Posterior cingulate gyrus (tissue), 11 donors: Measurements from ENCODE around the gene CCDC93.
A peak's percentile ranks its signal among the peaks of the same experiment; 100 is the strongest.

Experiments
- DNase-seq, 10 donors: peaks; one replicate each; pipeline versions ENCODE4 v3.0.0 to v3.0.0-alpha.2; 2020 to 2021; ENCODE audit warnings: mixed read lengths in 3 of 10
- intact Hi-C: fragments of 100-400 bp; cut with DNase I; formaldehyde crosslinking; loops from one replicate; pipeline ENCODE4 v1.15.1; 2023

CCDC93 gene

DNA sequence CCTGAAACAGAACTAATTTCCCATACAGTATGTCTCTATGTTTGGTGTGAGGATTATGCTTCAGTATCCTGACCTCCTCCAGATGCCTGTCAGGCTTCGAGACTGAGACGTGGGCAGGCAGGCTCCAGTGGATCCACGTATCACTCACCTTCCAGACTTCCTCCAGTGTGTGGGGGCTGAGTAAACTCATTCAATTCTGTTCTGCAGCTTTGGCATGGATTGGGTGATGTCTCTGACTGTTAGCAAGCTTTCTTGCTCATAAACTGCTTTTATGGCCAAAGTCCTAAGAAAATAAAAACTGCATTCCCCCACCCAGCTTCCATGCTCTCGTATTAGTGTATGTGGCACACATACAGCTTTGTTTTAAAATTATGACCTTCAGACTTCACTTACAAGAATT, 53.6 kb downstream of the CCDC93 start:
- intact Hi-C loops, result no loop called here
- DNase-seq, result no peak

DNA sequence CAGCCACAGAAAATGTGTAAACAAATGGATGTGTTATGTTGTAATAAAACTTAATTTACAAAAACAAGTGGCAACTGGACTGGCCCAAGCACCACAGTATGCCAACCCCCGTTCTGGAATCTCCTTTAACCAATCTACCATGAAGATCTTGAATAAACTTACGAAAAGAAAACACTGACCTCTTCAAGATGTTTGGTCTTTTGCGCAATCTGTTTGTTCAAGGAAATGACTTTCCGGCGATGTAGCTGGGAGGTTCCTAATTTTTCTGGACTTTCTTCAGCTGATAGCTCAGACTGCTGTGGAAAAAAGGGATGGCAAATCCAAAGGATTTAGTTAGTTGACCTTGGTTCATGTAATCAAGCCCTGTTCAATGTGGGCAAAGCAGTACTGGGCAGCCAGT, 55.7 kb downstream of the CCDC93 start:
- DNase-seq, result no peak
- intact Hi-C loops, result no loop called here

DNA sequence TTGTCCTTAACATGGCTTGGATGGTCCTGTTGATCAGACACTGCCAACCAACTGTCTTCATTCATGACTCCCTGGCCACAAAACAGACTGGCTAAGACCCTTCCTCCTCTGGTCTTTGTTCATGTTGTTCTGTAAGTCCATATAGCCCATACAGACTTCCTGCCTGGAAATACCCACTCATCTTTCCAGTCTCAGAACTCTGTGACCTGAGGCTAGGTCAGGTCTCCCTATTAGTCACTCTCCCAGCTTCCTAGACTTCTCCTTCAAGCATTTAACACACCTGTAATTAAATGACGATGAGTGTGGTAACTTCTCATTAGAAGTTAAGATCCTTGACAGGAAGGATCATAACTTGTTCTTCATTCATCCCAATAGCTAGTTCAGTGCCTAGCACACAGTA, 56.3 kb downstream of the CCDC93 start:
- intact Hi-C loops, result no loop called here
- no peak for DNase-seq

DNA sequence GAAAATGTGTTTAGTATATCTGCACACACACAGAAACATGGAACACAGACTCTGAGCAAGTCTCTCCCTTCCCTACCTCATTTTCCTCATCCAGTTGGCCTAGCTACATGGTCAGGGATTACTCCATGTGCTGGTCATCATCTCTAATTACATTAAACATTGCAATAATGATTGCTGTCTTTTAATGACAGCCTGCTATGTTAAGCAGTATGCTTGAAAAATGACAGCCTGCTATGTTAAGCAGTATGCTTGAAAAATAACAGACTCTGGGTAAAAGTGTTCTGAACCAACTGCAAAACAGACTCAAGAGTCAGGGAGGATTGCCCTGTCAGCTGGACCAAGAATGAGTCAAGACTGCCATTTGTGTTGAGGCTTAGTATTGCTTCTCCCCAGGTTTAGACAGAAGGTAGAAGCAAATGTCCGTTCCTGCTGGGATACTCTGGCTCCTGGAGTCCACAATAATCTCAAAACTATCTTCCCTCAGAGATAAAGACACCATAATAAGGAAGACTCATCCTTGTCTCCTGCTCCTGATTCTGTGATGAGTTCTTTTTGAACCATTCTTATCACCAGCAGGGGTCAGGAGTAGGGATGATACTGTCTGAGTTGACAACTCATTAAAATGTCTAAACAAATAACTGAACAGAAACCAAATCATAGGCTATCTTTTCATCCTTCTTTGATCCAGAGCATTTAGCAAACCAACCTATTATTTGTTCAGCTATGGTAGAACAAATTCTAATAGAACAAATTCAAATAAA, 57.7 kb downstream of the CCDC93 start:
- no peak for DNase-seq
- intact Hi-C loops, result no loop called here

DNA sequence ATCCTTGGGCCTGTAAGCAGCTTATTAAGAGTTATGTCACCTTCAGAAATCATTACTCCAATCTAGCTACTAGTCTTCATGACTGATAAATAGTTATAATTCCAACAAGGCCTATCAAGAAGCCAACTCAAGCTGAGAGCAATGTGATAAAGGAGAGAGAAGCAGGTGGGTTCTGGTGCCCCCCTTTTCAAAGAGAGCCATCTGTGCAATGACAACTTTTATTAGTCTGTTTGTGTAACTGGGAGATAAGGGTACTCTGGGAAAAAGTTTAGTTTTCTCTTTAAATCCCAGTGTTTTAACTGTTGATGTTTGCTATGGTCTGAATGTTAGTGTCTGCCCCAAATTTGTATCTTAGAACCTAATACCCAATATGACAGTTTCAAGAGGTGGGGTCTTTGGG, 60.6 kb downstream of the CCDC93 start:
- no peak for DNase-seq
- intact Hi-C loops, result no loop called here

DNA sequence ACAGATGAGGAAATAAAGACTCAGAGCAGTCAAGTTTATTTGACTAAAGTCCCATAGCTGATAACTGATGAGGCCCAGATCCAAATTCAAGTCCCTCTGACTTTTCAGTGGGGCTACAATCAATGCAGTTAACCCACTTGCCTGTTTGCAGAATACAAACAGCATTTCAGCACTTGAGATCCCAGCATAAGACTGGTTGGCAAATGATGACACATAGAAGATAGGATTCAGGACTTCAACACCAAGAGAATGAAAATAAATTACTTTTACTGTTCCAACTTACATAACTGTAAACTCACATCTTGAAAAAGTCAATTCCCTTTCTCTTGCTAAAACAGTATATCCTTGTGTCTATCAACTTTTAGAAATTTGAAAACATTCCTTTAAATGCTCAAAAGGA, 61.2 kb downstream of the CCDC93 start:
- no peak for DNase-seq
- intact Hi-C loops, result no loop called here

DNA sequence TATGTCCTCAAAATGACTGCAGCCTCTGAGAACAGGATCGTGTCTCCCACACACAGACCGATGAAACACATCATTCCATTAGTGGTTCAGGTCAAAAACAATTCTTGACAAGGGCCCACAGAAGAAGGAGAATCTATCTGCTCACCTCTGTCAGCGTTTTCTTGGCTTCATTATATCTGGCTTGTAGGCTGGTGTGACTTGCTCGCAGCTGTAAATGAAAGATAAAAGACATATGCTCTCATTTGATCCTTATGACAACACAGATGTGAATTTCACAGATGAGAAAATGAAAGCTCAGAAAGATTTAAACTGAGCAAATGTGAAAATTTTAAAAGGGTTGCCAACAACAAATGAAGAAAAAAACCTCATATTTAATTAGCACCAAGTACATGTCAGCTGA, 61.6 kb downstream of the CCDC93 start:
- intact Hi-C loops, result no loop called here
- no peak for DNase-seq

DNA sequence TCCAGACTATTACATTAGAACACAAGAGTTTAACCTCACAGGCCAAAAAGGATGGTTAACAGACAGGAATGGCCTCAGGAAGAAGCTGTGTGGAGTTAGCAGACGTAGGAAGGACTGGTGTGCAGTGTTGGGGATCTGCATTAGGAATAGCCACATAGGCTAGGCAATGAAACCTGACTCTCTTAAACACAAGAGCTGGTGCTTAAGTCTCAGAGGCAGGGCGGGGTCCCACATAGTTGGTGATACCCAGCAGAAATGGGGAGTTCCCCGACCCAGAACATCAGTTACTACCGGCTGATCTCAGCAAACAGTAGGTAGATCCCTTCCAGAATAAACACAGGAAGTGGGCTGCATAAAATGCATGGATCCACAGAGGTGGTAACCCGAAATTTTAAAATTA, 64.1 kb downstream of the CCDC93 start:
- intact Hi-C loops, result no loop called here
- DNase-seq, result no peak

DNA sequence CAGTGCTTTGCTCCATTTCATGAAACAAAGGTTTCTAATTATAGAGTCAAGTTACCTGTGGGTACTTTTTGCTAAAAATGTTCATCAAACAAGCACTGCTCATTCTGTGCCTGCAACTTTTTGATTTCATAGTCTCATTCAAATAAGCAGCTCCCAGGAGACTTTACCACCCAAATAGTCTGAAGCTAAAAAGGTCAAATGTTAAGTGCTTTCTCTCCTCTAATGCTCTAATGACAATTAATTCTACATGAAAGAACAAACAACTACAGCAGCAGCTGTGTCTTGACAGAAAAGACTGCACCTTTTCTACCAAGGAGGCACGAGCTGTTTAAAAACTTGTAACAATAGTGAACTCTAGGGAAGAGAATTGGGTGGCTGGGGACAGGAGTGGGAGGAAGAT, 65.3 kb downstream of the CCDC93 start:
- intact Hi-C loops, result no loop called here
- DNase-seq, result no peak

DNA sequence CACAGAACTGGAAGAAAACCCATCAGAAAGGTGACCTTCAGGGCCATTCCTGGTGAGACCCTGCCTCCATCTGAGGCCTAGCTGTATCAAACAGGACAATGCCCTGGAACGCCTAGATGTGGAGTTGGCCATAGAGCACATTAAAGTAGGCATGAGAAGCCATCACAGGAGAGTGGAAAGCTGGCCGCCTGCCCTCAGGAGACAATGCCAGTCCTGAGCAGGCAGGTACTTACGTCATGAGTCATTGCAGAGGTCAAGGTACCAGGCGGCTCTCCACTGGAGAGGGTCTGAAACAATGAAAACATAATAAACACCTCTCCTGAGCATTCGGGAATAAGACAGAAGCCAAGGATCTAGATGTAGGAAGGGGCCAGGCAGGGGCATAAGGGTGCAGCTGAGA, 68.6 kb downstream of the CCDC93 start:
- intact Hi-C loops, result no loop called here

DNA sequence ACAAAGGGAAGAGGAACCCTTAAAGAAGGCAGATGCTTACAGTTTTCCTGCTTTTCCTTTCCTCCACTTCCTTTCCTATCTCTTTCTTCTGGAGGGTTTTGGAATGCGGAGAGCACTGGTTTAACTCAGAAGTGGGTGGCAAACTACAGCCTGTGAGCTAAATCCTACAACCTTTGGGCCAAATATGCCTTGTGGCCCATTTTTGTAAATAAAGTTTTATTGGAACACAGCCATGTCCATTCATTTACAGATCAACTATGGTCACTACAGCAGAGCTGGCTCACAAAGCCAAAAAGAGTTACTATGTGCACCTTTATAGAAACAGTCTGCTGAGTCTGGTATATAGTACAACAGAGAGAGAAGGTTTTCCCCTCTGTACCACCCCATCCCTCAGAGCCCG, 69.1 kb downstream of the CCDC93 start:
- intact Hi-C loops, result no loop called here
- DNase-seq, result no peak

More for the DNA sequence above, 68.6 kb downstream of the CCDC93 start:
- no peak for DNase-seq

DNA sequence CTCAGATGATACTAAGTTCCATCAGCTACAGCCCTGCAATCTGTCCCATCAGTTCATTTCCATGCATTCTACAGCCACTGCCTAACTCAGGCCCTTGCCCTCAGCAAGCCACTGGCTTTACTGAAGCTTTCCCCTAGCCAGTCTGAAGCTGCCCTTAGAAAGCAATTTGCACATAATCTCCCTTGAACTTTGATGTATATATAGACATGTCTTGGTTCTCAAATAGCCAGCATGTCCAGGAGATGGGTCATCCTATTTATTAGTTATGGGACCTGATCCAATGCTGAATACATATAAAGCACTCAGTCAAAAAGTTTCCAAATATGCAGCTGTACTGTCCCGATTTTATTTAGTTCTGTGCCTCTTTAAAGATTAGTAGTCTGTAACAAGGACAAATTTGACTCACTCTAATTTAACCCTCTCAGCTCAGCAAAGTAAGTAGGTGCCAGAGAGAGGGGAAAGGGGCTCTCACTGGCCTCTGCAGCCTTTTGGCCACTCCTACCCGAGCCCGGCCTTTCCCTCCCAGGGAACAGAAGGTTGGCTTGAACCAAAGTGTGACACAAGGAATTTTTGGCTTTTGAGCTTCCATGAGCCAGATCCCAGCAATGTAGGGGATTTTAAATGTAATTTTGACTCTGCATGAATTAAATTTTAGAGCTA, 70.7 kb downstream of the CCDC93 start:
- DNase-seq, result no peak
- intact Hi-C loops, result no loop called here

DNA sequence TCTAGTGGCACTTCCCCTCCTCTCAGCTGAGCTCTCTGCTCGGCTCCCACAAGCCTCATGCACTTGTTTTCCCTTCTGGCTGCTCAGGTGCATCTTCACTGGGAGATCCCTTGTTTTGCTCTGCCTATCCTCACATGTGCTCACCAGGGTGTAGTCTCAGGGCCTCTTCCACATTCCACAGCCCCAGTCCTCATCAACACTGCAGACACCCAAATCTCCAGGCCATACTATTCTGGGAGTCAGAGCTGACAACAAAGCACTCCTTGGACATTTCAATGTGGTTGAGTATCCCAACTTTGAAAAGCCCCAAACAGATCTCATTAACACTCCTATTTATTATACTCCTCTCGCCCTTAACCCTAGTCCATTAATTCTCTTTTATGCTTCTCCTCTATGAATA, 71.3 kb downstream of the CCDC93 start:
- intact Hi-C loops, result no loop called here
- DNase-seq, result no peak

DNA sequence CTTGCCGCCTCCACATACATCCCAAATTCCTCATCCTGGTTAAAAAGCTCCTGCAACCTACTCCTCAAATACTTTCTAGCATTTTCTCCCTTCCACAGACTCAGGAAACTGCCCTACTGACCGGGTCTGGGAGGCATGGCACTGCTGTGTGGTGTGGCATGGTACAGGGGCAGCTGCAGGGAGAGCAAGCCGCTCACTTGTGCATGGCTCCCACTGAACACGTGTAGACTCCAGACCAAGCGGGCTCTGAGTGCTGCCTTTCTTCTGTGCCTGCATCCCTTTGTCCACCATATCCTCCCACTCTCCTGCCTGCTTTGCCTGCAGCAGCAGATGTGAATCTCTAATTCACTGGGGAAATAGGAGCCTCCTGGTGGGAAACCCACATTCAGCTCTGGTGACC, 72.2 kb downstream of the CCDC93 start:
- intact Hi-C loops, result no loop called here
- DNase-seq, result peak in 1 of 10 donors; percentile 86

DNA sequence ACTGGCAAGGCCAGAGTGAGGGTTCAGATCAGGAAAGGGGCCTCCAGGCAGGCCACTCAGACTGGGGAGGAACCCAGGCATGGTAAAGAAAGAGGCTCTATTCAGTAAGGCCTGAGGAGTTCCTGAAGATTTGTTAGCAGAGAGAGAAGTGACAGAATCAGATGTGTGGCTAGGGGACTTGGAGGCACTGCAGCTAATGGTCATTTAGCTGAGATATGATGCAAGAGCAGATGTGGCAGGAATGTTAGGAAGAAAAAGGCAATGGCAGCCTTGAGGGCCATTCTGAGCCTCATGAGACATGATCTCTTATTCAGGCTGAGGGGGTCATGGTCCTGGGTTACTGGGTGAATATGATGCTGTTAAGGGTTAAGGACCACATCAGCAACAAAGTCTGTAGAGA, 73.4 kb downstream of the CCDC93 start:
- intact Hi-C loops, result no loop called here
- DNase-seq, result no peak

DNA sequence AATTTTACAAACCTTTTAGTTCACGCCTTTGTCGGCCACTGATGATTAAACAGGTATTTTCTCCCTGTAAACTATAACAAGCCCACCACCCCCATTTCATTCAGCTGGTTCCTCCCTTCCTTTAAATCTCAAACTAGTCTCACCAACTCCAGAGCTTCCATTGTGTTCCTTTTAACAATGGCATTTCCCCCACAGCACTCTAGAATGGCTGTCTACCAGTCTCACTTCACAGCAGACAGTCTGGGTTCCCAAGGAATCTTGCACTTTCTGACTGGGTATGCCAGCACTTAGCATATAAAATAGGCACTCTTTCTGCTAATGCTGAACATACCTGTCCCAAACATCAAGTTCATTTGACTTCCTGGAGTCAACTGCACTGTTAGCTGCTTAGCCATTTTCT, 75.3 kb downstream of the CCDC93 start:
- DNase-seq, result no peak
- intact Hi-C loops, result no loop called here

DNA sequence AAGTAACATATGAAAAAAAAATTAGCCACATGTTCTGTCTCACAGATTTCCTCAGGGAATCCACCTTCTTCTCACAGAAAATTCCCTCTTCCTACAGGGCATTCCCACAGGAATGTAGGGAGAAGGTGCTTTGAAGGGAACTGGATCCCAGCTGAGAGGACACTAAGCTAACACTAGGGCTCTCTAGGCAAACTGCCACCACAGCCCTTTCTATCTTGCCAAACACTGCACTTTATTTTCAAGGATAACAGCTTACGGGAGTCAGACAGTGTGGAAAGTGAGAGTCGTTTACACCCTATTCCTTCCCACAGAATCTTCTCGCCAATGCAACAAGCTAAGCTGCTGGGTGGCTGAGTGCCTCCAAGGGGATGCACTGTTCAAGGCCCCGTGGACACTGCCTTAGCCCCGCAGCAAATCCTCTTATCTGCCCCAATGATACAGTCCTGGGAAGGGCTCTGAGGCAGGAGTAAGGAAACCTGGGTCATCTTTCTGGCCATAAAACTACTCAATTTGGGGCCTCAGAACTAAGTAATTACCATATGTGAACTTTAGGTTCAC, 76.9 kb downstream of the CCDC93 start:
- DNase-seq, result no peak
- intact Hi-C loops, result no loop called here

DNA sequence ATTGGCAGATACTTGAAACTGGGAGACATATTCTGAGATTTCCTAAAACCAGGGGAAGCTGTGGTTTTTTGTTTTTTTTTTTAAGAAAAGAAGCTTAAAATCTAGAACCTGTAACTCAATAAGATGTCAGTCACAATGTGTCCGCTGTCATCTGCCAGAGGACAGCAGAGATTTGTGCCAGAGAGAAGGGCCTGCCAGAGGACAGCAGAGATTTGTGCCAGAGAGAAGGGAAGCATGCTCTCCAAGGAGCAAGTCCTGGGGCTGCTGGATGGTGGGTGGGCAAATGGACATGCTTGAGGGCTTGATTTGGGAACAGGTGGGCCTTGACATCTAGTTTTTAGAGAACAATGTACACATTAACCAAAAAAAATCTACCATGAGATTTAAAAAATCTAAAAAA, 77.9 kb downstream of the CCDC93 start:
- peak in 1 of 10 donors; percentile 35 for DNase-seq
- intact Hi-C loops, result no loop called here

DNA sequence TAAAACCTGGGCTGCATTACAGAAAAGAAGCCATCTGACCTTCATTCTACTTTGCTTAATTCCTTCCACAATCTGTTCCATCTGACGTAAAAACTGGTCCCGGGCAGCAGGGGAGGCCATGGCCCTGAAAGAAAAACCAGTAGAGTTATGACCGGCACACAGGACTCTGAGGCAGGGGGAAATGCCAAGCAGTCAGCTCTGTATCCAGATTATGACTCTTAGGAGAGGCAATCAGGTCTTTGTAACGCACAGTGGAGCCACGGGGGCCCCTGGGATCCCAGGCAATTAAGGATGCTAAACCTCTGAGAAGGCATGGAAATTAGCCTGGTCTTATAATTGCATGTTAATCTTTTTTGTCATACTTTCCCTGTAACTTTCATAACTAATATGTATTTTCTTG, 78.4 kb downstream of the CCDC93 start:
- intact Hi-C loops, result no loop called here
- DNase-seq, result peak in 1 of 10 donors; percentile 22

DNA sequence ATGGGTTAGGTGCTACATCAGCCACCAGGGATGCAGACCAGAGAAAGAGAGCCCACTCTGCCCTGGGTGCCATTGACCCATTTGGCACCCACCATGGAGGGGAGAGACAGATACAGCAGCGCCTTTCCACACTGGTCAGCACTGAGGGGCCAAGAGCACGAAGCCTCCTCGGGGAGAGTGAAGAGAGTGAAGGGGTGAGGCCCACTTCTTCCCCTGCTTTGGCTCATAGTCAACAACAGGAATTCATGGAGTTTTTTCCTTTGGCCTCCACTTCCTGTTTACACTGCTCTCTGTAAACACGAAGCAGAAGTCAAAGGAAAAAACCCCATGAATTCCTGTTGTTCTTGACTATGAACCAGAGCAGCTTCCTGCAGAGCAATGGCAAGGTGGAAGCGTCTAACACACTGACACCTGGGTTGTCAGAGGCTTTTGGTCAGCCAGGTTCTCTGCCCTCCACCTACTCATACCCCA, 80.0 kb downstream of the CCDC93 start:
- DNase-seq, result no peak
- intact Hi-C loops, result no loop called here

DNA sequence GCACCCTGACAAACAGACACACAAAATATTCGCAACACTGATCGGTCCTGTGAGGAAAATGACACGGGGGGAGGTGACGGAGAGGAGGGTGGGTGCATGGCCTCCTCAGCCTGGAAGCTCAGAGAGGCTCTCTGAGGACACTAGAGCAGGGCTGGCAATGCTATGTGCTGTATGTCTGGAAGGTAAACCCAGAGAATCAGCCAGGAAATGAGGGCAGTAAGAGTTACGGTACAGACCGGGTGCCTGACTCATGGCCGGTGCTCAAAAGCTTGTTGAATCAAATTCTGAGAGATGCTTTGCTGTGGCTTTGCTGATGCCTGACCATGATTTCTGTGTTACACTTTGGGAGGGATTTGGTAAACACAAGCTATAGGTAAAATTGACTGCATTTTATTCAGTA, 81.9 kb downstream of the CCDC93 start:
- DNase-seq, result no peak
- intact Hi-C loops, result no loop called here

DNA sequence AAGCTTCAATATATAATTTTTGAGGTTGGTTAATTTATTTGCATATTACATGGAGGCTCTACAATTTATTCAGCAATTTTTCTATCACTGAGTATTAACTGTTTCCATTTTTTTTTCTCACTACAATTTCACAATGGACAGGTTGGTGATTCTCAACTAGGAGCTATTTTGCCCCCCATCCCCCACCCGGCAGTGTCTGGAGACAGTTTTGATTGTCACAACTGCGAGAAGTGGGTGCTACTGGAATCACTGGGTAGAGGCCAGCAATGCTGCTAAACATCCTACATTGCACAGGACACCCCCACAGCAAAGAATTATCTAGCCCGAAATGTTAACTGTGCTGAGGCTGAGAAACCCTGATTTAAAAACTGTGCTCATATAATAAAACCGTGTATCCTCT, 82.6 kb downstream of the CCDC93 start:
- peak in 1 of 10 donors; percentile 30 for DNase-seq
- intact Hi-C loops, result no loop called here
